NT2/D1 (cell line): ENCODE data around the gene RNF220.

ENCODE experiments used
- SUZ12 ChIP-seq: IDR thresholded peaks from 2 replicates; pipeline ENCODE4 v1.6.1; 2011; ENCODE audit not compliant: insufficient read length, insufficient read depth; ENCODE audit errors: extremely low read depth
- YY1 ChIP-seq: IDR thresholded peaks from 2 replicates; pipeline ENCODE4 v1.6.1; 2011; ENCODE audit not compliant: insufficient read length, insufficient read depth
- ZNF274 ChIP-seq: IDR thresholded peaks from 2 replicates; pipeline ENCODE4 v1.6.1; 2011; ENCODE audit warnings: mild to moderate bottlenecking, low read depth, low read length

DNA sequence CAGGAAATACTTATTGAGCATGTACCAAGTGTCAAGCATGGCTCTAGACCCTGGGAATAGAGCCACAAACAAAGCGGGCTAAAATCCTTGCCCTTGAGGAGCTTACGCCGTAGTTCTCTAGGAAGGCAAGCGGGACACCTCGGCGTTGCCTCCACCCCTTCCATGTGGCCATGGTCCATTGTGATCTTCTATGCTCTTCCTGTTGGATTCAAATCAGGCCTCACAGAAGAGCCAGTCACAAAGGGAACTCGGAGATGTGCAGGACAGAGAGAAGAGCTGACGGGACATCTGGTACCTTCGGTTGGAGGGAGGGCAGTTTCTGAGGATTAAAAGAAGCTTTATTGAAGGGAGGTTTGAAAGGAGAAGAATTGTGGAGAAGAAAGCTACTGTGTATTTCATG, 139.9 kb downstream of the RNF220 start:
- no peak for TF ChIP-seq ZNF274
- no peak for TF ChIP-seq YY1
- no peak for TF ChIP-seq SUZ12
